Islet of Langerhans (tissue), 1 donor: Measurements from ENCODE around the gene TEAD3.

Source experiments
- FAIRE-seq: peaks from one replicate; lab custom pipeline; 2011; peaks lifted over from hg19 to GRCh38; lab: Jason Lieb, UNC

The TEAD3 gene

DNA sequence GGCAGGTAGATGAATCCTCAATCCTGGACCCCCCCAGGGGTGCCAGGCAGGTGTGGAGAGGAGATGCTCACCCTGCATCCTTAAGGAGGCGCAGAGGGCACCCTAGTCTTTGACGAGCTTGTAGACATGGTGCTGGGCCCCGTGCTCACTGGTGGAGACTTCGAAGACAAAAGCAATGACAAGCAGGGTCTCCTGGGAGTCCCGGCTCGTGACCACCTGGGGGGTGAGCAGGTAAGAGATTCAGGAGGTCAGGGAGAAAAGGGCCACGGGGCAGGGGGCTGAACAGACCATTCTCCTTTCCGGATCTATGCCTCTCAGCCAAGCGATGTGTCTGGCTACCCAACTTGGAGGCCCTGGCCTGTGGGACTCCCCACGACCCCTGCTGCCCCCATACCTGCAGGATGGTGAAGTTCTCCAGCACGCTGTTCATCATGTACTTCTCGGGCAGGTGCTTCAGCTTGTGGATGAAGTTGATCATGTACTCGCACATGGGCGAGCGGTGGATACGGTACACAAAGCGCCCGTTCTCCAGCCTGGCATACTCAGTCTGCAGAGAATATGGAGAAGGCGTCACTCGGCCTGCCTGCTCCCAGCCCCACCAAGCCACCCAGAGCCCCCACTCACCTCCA, 21.8 kb downstream of the TEAD3 start:
- FAIRE-seq: no peak

- no peak for FAIRE-seq
Observed at GRCh38 chr6:35474131-35474941, 22.5 kb downstream of the TEAD3 start.

GRCh38 chr6:35473850-35474130, 23.1 kb downstream of the TEAD3 start:
- no peak for FAIRE-seq

GRCh38 chr6:35473075-35473849, 23.6 kb downstream of the TEAD3 start:
- no peak for FAIRE-seq

DNA sequence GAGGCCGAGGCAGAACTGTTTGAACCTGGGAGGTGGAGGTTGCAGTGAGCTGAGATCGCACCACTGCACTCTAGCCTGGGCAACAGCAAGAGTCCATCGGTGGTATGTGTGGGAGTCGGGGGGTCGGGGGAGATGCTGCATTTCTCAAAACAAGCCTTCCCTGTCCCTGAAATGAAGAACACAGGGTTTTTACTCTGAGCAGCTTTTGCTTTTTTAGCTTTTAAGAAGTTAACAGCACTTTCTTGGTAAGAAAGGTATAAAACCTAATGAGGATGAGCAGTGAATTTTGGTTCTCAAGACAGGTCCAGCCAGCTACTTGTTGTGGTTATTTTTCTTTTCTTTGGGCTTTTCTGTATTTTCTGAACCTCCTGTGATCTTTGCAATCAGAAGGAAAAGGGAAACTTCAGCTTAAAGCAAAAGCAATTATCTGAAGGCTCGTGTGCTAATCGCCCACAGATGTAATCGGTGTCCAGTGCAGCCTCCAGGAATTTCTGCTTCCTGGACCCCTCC, 25.0 kb downstream of the TEAD3 start:
- no peak for FAIRE-seq

DNA sequence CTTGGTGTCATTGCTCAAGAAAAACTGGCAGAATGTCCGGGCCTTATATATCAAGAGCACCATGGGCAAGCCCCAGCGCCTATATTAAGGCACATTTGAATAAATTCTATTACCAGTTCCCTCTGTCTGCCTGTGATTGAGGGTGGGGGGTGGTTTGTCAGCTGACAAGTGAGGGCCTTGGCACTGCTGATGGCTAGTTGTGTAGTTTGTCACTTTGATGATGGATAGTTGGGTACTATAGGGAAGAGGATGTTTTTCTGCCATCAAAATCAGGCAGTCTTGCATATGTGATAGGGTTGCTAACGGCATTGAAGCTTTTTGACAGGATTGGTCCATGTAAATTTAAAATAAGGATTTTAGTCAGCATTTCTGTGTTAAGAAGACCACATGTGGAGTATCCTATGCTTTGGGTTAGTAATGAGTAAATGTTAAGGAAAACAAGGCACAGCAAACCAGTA, 26.2 kb downstream of the TEAD3 start:
- FAIRE-seq: no peak

DNA sequence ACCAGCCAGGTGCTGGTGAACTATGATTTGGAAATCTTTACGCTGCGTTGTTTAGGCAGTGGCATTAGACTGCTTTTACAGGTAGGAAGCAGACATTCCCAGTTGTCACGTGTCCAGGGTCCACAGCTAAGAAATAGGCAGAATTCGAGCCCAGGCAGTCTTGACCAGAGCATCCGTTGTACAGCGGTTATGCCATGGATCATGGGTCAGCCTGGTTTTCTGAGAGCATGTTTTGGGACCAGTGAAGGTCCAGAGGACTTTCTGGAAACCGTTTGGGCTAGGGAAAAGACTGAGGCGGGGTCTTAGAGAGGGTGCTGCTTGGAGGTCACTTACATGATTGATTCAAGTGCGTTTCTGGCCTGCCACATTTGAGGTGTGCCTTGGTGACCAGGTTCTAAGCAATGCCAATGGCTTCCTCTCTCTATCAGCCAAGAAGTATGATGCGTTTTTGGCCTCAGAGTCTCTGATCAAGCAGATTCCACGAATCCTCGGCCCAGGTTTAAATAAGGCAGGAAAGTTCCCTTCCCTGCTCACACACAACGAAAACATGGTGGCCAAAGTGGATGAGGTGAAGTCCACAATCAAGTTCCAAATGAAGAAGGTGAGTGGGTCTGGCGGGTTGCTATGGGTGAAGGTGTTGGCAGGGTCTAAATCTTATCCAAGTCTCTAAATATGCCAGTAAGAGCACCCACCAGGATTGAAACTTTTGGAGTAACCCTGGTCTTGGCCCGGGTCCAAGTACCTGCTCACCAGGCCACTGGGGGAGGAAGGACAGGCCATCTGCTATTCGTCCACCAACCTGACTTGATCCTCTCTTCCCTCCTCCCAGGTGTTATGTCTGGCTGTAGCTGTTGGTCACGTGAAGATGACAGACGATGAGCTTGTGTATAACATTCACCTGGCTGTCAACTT, 26.9 kb downstream of the TEAD3 start:
- FAIRE-seq: no peak

DNA sequence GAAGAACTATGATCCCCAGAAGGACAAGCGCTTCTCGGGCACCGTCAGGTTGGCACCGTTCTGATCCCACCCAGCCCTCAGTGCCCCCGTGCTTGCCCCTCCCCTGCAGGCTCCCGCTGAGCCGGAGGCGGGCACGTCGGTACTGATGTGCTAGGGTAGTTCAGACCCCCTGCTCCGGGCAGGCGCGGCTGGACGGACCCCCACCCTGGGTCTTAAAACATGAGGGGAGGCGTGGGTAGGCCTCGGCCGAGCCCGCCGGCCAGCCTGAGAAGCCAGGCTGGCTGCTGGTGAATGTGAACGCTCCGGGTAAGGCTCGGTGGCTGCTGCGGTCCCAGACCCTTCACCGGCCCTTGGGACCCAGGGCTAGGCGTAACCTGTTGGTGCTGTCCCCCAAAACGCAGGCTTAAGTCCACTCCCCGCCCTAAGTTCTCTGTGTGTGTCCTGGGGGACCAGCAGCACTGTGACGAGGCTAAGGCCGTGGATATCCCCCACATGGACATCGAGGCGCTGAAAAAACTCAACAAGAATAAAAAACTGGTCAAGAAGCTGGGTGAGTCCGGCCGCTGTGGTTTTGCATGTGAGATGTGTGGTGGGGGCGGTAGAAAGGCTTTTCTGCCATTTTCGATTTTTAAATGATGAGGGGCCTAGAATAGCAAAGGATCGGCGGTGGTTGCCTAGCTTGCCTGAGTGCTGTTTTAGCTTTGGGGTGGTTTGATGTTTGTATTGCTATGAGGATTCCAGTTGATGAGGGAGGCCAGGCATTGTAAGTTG, 27.7 kb downstream of the TEAD3 start:
- FAIRE-seq: no peak

DNA sequence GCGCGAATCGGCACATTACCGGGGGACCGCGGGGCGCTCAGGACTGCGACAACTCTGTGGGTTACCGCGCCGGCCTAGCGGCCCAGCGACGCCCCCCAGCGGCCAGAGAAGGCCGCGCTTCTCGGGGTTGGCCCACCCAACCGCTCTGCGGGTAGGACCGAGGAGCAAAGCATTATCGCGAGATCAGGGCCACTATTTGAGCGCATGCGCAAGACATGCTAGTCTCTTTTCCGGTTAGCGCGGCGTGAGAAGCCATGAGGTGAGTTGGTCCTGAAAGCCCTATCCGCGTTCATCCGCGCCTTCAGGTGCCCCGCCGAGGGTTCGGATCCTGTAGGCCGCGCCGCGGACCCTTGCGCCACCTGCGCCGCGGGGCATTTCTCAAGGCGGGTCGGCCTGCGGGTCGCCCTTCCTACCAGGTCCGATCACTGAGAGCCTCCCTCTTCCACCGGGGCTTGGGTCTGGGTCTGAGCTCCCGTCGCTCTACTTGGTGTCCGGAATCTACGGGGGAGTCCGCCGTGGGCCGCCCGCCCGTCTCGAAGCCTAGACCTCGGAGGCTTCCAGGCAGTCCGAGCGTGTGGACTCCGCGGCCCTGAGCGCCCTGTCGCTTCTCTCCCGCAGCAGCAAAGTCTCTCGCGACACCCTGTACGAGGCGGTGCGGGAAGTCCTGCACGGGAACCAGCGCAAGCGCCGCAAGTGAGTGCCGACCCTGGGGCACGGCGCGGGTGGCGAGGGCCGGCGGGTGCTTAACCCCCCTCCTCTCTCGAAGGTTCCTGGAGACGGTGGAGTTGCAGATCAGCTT, 28.5 kb downstream of the TEAD3 start, which contains the start of gene RPL10A:
RPL10A (plus strand) TSS at position 221 of the 799 bp plus-strand sequence; CDS start at position 255, 34 bp downstream.
- FAIRE-seq: no peak

DNA sequence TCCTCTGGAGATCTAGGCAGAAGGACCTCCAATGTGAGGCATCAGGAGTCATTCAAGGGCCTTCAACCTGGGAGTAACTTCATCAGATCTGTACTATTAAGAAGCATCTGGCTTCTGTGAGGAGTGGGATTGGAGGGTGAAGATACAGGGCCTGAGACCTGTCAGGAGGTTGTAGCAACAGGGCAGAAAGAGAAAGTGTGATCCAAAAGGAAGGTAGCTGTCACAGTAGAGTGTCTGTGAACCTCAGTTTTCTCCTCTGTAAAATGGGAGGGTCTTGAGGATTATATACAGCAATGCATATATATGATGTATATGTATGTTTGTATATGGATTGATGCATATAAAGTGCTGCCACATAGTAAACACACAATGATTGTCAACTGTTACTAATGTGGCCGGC, 31.2 kb downstream of the TEAD3 start:
- no peak for FAIRE-seq

GRCh38 chr6:35463292-35463691, 33.6 kb downstream of the TEAD3 start:
- no peak for FAIRE-seq

- FAIRE-seq: no peak
Observed at GRCh38 chr6:35461270-35461669, 35.6 kb downstream of the TEAD3 start.

DNA sequence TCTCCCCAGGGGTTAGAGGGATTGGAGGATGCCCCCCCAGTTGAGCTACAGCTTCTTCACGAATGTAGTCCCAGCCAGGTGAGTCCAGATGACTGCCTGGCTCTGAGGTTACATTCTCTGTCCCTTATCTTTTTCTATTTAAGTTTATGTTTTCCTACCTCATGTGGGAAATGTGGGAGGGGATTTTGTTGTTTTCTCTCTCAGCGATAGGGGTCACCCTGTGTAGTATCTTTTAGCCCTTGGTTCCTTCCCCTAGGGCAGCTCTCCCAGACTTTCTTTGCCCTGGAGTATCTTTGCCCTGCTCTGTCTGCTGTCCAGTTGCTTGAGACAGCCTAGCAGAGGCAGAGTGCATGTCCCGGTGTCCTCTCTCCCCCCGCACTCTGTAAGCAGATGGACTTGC, 39.0 kb downstream of the TEAD3 start:
- no peak for FAIRE-seq

- no peak for FAIRE-seq
Observed at GRCh38 chr6:35454391-35455110, 42.3 kb downstream of the TEAD3 start.

DNA sequence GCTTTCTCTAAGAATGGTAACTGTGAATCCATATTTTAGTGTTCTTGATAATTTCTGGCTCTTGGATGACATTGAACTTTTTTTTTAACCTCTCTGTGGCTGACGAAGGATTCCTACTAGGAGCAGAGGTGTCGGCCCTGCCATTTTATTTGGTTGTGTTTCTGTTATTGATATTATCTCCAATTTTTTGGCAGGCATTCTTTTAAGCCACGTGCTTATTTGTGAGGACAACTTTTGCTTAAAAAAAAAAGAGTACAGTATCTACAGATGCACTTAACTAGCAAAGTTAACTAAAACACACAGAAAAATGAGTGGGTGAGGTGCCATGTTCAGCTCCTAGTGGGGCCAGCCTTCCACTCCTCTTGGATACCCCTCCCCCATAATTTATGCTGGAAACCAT, 43.6 kb downstream of the TEAD3 start:
- no peak for FAIRE-seq

DNA sequence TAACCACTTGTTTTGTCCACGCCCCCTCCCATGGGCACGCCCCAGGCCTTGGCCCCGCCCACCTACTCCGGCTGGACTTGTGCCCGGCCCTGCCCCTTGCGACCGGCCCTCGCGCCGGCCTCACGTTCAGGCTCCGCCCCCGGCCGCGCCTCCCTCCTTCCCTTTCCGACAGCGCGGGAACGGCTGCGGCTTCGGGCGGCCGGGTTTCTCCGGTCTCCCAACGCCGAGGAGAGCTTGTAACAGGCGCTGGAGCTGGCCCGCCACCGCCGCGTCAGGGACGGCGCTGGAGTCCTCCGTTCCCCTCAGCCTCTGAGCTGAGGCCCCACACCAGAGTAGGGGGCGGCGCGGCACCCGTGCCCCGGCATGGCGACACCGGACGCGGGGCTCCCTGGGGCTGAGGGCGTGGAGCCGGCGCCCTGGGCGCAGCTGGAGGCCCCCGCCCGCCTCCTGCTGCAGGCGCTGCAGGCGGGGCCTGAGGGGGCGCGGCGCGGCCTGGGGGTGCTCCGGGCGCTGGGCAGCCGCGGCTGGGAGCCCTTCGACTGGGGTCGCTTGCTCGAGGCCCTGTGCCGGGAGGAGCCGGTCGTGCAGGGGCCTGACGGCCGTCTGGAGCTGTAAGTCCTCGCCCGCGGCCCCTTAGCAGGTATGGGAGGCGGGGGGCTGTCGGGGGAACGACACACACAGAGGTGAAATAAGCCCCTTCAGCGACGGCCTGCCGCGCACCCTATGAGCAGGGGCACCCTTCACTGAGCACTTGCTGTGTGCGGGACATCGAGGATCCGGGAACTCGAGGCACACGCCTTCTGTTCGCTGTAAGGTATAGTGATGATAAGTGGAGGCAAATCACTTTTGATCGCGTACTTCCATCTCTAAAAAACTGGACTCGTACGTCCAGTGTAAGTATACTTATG, 44.4 kb downstream of the TEAD3 start, which contains the start of gene FANCE:
FANCE (plus strand) TSS at position 156 of the 908 bp plus-strand sequence; CDS start at position 364, 208 bp downstream.
- no peak for FAIRE-seq

DNA sequence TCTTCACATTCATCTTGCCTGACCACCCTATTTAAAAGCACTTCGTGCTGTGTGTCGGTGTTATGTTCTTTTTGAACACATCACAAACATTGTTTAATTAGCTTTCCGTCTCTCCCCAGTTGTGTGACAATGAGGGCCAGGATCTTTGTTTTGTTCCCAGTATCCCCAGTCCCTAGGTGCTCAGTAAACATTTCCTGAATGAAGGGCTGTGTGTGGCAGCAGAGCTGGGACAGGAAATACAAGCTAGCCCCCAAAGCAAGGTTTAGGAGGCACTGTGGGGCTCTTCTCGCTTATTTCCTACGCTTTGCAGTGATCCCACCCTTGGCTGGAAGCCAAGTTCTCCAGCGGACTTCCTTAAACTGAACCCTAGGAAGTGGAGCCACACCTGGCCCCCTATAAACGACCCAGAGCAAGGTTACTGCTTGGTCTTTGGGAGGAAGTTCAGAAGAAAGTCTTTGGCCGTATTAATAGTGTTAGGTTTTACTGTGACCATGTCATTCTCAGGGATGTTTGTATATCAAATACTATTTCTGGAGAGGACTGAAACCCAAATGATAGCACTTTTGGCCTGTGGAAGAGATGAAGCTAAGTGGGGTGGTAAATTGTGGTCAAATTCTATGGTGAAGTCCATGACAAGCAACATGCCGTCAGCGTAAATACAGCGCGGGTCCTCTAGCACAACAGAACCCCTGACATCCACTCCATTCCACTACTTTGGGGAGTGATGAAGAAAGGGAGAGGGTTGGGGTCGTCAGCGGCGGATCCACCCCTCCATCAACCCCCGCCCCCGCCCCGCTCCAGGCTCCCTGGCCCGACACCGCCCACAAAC, 45.3 kb downstream of the TEAD3 start:
- FAIRE-seq: no peak
